ENCODE data around the gene DOLPP1.

DOLPP1 gene

DNA sequence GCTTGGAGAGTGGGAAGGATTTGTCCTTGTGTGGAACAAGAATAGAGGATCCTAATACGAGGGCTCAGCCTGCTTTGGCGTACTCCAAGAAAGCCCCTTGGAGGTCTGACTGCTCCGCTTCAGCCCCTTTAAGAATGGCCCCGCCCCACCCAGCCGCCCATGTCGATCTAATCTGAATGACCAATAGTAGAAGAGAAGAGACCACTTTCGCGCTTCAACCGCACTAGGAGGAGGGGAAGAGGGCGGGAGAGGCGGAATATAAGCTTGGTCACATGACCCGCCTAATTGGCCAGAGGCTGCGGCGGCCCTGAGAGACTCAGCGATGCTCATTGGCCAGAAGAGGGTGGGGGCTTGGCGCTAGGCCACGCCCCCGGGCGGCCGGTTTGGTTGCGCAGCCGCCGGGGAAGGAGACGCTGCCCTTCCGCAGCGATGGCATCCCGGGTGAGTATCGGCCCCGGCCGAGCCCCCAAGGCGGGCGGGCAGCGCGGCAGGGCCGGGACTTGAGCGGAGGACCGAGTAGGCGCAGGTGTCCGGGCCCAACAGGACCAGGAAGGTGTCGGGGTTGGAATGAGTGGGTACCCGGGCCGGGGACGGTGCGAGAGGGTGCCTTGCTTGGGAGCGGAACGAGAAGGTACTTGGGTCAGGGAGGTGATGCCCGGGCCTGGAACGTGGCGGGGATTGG lies 44.5 kb upstream of the DOLPP1 start, which contains the start of gene MIGA2:
Gene MIGA2, plus strand, starts transcription at position 386 of the 682 bp plus-strand sequence. CDS start 3,969 bp downstream, outside the sequence.
- Histone ChIP-seq H3K27me3 (ENCODE audit: insufficient read depth, poor library complexity, severe bottlenecking) (no peaks in the 10 kb centered on the region), H3K4me1 (ENCODE audit: insufficient read depth, poor library complexity, severe bottlenecking) (no peaks in the 10 kb centered on the region), H3K4me3 (ENCODE audit: severe bottlenecking) (peak within 1 kb of the TSS; percentile 93), H3K27ac (ENCODE audit: poor library complexity, severe bottlenecking) (no peak within 1 kb of the TSS), H3K36me3 (ENCODE audit: low read depth) (peaks cover 14% of the 10 kb centered on the region; the same call in 1 of the 2 replicates), H3K9me3 (ENCODE audit: severe bottlenecking) (no peaks in the 10 kb centered on the region)
- TF ChIP-seq, protein P1, sequence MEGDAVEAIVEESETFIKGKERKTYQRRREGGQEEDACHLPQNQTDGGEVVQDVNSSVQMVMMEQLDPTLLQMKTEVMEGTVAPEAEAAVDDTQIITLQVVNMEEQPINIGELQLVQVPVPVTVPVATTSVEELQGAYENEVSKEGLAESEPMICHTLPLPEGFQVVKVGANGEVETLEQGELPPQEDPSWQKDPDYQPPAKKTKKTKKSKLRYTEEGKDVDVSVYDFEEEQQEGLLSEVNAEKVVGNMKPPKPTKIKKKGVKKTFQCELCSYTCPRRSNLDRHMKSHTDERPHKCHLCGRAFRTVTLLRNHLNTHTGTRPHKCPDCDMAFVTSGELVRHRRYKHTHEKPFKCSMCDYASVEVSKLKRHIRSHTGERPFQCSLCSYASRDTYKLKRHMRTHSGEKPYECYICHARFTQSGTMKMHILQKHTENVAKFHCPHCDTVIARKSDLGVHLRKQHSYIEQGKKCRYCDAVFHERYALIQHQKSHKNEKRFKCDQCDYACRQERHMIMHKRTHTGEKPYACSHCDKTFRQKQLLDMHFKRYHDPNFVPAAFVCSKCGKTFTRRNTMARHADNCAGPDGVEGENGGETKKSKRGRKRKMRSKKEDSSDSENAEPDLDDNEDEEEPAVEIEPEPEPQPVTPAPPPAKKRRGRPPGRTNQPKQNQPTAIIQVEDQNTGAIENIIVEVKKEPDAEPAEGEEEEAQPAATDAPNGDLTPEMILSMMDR (IDR thresholded peaks at IDR 0.05; ENCODE audit: poor library complexity, severe bottlenecking) = no peak
- ATAC-seq (ENCODE audit: low read depth) (peak; percentile 93), DNase-seq (ENCODE audit: low spot score) (peak; percentile 98)

DNA sequence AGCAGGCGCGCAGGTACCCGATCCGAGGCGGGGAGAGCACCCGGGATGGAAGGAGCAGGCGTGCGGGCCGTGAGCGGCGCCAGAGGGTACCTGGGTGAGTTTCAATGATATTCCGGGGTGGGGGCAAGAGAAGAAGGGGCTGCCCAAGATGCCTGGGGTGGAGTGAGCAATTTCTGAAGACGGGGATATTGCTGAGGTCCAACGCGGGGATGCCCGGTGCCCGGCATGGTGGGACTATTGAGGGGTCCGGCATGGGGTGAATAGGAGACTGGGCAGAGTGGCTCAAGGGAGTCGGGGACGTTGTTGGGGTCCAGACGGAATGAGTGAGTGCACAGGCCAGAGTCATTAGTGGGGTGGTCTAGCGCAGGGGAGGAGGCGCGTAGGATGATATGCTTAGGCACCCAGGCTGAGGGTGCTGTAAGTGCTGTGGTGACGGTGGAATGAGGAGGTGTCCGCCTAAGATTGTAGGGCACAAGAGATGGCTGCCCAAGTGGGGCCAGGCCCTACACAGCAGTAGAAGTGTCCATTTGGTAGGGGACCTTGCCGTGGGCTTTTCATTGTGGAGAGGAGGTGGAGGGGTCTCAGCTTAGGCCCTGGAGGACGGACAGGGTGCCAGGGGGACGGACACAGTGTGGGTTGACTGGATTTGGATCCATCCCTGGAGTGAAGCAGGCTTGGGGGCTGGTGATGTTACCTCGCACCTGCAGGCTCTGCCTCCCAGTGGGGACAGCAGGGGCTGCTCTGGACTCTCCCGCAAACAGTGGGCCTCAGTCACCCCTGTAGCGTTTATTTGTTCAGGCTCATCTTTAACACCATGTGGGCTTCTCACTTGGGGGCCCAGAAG lies 43.8 kb upstream of the DOLPP1 start:
- ATAC-seq (ENCODE audit: low read depth) = peak; percentile 3; the same call in 1 of the 3 replicates
- Histone ChIP-seq H3K4me3 (ENCODE audit: severe bottlenecking) (peak overlapping the region; percentile 93), H3K4me1 (ENCODE audit: insufficient read depth, poor library complexity, severe bottlenecking) (no peaks in the 10 kb centered on the region), H3K27me3 (ENCODE audit: insufficient read depth, poor library complexity, severe bottlenecking) (no peaks in the 10 kb centered on the region), H3K27ac (ENCODE audit: poor library complexity, severe bottlenecking) (no peak overlapping the region), H3K36me3 (ENCODE audit: low read depth) (peaks cover 22% of the 10 kb centered on the region), H3K9me3 (ENCODE audit: severe bottlenecking) (no peaks in the 10 kb centered on the region)
- no peak for DNase-seq (ENCODE audit: low spot score)
- TF ChIP-seq, protein P1 (IDR thresholded peaks at IDR 0.05; ENCODE audit: poor library complexity, severe bottlenecking) = no peak

DNA sequence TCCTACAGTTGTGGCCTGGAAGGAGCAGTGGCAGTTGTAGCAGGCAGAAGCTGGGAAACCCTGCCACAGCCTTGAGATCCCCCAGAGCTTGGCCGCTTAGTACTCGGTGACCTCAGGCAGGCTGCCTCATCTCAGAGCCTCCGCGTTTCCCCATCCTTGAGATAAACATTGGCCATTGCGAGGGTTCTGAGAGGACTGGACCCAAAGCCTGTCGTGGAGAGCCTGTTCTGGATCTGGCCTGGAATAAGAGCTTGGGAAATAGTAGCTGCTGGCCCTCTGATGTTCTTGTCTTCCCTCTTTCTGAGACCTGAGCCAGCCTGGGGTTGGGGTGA lies 43.2 kb upstream of the DOLPP1 start:
- no peak overlapping the region for H3K27ac ChIP-seq (ENCODE audit: poor library complexity, severe bottlenecking)
- no peaks in the 10 kb centered on the region for H3K27me3 ChIP-seq (ENCODE audit: insufficient read depth, poor library complexity, severe bottlenecking)
- H3K4me1 ChIP-seq (ENCODE audit: insufficient read depth, poor library complexity, severe bottlenecking) = no peaks in the 10 kb centered on the region
- TF ChIP-seq, protein P1 (IDR thresholded peaks at IDR 0.05; ENCODE audit: poor library complexity, severe bottlenecking) = no peak
- no peak for DNase-seq (ENCODE audit: low spot score)
- H3K9me3 ChIP-seq (ENCODE audit: severe bottlenecking) = no peaks in the 10 kb centered on the region
- H3K36me3 ChIP-seq (ENCODE audit: low read depth) = peaks cover 25% of the 10 kb centered on the region
- no peak for ATAC-seq (ENCODE audit: low read depth)
- H3K4me3 ChIP-seq (ENCODE audit: severe bottlenecking) = peak overlapping the region; percentile 93

DNA sequence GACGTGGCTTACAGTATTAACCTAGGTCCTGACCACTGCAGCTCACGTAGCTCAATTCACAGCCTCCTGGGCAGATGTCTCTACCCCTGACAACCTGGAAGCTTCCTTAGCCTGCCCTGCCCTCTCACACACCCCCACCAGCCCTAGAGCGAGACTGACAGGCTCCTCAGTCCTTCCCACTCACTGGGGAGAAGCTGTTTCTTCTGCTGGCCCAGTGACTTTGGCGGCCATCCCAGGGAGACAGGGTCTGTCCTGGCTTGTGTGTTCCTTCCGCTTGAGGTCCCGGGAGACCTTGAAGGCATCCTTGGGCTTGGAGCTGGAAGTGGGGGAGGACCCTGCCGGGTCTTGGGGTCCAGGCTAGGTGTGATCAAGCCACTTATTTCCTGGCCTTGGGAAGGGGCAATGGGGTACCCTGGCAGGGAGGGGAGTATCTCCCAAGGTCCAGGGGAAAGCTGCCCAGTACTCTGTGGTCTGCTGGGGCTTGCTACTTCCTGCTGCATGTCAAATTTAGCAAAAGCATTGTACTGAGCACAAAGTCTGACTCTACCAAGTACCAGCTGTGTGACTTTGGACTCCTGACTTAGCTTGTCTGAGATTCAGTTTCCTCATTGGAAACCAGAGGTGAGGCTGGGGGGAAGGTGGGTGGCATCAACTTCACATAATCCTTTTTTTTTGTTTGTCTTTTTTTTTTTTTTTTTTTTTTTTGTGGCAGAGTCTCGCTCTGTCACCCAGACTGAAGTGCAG lies 42.6 kb upstream of the DOLPP1 start:
- H3K36me3 ChIP-seq (ENCODE audit: low read depth) = peaks cover 25% of the 10 kb centered on the region
- no peak for ATAC-seq (ENCODE audit: low read depth)
- H3K9me3 ChIP-seq (ENCODE audit: severe bottlenecking) = no peaks in the 10 kb centered on the region
- no peak for DNase-seq (ENCODE audit: low spot score)
- no peak overlapping the region for H3K4me3 ChIP-seq (ENCODE audit: severe bottlenecking)
- TF ChIP-seq, protein P1 (IDR thresholded peaks at IDR 0.05; ENCODE audit: poor library complexity, severe bottlenecking) = no peak
- H3K27ac ChIP-seq (ENCODE audit: poor library complexity, severe bottlenecking) = no peak overlapping the region
- H3K27me3 ChIP-seq (ENCODE audit: insufficient read depth, poor library complexity, severe bottlenecking) = no peaks in the 10 kb centered on the region
- no peaks in the 10 kb centered on the region for H3K4me1 ChIP-seq (ENCODE audit: insufficient read depth, poor library complexity, severe bottlenecking)
